ENCODE results near the gene ABCC1.

The ABCC1 gene

DNA sequence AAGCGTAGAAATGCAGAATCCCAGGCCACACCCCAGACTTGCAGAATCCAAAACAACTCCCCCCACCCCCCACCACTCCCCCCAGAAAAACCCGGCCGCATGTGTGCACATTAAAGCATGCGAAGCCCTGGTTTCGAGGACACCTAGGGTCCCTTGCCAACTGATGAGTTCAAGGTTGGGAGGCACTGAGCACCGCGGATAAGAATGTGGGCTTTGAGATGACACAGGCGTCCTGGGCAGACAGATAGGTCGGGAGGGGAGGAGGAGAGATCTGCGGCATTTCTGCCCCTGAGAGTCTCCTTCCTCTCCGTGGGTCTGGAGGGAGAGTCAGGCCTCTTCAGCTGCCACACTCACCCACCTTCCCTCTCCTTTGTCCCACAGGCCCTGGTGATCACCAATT is 98.3 kb downstream of the ABCC1 start:
- no peak for DNase-seq (ENCODE audit: low read depth in 3 of 3)

DNA sequence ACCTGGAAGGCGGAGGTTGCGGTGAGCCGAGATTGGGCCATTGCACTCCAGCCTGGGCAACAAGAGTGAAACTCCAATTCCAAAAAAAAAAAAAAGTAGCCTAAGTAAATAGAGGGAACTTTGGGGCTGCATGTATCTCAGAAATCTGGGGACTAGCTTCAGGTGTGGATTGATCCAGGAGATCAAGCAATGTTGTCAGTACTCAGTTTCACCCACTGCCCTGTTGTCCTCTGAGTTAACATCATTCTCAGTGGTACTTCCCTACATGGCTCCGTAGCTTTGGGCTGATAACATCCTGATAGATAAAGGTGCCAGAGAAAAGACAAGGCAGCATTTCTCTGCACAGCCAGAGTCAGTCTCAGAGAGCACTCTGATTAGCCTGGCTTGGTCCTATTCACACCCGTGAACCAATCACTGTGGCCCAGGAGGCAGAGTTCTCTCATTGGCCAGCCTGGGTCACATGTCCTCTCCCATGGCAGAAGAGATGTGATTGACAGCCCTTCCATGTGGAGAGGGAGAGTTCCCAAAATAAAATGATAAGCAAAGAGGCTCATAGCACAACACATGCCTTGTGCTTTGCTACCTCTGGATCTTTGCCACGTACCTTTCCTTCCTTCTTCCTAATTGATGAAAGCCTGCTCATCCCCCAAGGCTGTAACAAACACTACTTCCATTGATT is 99.6 kb downstream of the ABCC1 start:
- DNase-seq (ENCODE audit: low read depth in 3 of 3): no peak

DNA sequence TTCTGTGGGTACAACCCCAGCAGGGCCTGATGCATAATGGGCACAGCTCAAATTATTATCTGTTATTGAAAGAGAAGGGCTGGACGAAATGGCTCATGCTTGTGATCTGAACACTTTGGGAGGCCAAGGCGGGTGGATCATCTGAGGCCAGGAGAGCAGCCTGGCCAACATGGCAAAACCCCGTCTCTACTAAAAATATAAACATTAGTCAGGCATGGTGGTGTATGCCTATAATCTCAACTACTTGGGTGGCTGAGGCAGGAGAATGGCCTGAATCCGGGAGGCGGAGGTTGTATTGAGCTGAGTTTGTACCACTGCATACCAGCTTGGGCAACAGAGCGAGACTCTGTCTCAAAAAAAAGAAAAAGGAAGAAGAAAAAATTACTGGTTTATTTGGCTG is 100.7 kb downstream of the ABCC1 start:
- no peak for DNase-seq (ENCODE audit: low read depth in 3 of 3)

DNA sequence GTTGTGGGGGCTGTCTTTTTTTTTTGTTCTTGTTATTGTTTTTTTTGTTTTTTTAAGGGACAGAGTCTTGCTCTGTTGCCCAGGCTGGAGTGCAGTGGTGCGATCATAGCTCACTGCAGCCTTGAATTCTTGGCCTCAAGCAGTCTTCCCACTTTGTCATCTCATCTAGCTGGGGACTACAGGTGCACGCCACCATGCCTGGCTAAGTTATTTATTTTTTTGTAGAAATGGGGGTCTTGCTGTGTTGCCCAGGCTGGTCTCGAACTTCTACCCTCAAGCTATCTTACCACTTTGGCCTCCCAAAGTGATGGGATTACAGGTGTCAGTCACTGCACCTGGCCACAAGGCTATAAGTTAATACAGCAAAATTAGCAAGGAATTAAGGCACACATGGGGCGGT is 101.7 kb downstream of the ABCC1 start:
- DNase-seq (ENCODE audit: low read depth in 3 of 3): no peak

DNA sequence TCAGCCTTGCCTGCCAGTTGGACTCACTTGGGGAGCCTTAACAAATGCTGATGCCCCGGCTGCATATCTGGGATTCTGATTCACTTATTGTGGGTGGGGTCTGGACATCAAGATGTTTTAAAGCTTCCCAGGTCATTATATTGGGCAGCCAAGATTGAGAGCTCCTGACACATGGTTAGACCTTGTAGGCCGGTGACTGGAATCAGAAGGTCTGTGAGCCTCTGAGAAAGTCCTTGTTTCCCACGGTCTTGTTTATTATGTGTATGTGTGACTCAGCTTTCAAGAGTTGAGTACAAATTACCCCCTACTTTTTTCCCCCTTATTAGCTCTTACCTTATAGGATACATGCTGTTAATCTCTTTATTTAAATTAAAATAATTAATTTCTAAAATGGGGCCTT is 103.5 kb downstream of the ABCC1 start:
- no peak for DNase-seq (ENCODE audit: low read depth in 3 of 3)

DNA sequence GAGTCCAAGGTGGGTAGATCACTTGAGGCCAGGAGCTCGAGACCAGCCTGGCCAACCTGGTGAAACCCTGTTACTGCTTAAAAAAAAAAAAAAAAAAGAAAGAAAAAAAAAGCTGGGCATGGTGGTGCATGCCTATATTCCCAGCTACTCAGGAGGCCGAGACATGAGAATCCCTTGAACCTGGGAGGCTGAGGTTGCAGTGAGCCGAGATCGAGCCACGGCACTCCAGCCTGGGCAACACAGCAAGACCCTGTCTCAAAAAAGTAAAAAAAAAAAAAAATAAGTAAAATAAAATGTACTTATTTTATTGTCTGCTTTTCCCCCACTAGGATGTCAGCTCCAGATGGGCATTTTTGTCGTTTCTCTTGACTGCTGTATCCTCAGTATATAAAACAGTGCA is 107.7 kb downstream of the ABCC1 start:
- DNase-seq (ENCODE audit: low read depth in 3 of 3): no peak

DNA sequence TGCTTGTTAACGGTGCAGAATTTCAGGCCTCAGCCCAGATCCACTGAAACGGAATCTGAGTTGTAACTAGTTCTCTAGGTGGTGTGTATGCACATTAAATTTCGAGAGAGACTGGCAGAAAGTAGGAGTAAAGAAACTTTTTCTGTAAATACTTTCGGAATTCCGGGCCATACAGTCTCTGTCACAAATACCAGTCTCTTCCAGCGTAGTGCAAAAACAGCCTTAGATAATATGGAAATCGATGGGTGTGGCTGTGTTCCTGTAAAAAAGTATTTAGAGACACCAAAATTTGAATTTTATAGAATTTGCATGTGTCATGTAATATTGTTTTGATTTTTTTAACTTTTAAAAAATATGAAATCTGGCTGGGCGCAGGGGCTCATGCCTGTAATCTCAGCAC is 109.7 kb downstream of the ABCC1 start:
- DNase-seq (ENCODE audit: low read depth in 3 of 3): no peak

DNA sequence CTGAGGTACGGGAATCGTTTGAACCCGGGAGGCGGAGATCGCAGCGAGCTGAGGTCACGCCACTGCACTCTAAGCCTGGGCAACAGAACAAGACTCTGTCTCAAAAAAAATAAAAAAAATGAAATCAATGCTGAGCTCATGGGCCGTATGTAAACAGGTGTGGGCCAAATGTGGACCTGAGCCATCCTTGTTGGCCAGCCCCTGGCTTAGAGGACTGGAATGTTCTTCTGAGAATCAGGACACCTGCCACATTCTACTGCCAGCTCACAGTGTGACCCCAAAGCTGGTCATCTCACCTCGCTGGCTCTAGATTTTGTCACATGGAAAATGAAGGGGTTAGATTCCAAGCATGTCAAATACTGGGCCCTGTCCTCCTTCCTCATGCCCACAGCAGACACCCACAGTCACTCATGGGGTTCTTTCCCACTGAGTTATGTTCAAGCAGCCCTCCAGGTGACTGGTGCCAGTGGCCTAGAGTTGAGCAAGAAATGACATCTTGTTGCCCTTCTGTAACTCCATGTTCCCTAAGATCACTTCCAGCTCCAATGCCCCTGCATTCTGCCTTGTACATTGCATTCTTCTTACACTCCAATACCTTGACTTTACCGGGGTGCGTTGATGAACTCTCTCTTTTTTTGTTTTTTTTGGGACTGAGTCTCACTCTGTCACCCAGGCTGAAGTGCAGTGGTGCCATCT is 110.6 kb downstream of the ABCC1 start:
- no peak for DNase-seq (ENCODE audit: low read depth in 3 of 3)

DNA sequence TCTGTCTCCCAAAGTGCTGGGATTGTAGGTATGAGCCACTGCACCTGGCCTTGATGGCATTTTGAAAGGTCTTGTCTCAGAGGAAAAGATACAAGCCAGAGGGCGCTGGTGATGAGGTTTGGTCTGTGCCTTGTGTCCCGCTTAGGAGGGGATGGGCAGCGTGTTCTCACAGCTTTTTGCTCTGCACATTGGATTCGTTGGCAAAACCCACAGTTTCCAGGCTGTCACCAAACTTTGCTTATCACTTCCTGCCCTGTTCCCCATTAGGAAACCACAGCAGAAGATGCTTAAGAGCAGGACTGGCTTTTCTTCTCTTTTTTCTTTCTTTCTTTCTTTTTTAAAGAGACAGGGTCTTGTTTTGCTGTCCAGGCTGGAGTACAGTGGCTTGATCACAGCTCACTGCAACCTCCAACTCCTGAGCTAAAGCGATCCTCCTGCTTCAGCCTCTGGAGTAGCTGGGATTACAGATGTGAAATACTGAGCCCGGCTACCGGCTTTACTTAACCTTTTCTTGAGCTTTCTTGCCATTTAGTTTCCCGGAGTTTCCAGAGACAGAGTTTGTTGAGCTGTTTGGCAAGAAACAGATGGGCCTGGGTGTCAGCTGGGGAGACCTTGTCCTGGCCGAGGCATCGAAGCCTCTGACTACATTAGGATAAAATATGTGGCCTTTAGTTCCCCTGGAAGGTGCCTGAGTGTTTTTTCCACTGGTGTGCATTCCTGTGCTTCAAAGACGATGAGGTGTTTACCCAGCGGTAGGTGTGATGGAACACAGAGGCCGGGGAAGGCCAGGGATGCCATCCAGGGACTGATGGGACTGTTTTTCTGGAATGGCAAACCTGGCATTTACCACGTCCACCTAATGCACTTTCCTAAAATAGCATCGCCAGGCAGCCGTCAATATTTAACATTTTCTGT is 112.9 kb downstream of the ABCC1 start:
- DNase-seq (ENCODE audit: low read depth in 3 of 3): no peak

DNA sequence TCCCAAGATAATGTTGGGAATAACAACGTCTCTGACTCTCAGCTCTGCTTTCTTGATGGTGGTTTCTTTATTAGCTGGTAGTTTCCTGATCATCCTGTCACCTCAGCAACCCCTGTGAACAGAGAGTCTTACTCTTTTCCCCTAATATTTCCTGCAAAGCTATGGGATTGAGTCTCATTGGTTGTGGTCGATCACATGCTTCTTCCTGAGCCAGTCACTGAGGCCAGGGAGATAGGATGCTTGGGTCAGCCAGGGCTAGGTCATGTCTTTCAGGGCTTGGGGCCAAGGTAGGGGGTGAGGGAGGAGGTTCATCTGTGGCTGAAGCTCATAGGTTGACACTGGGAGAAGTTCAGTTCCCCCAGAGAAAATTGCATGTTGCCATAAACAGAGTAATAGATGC is 114.3 kb downstream of the ABCC1 start:
- no peak for DNase-seq (ENCODE audit: low read depth in 3 of 3)

DNA sequence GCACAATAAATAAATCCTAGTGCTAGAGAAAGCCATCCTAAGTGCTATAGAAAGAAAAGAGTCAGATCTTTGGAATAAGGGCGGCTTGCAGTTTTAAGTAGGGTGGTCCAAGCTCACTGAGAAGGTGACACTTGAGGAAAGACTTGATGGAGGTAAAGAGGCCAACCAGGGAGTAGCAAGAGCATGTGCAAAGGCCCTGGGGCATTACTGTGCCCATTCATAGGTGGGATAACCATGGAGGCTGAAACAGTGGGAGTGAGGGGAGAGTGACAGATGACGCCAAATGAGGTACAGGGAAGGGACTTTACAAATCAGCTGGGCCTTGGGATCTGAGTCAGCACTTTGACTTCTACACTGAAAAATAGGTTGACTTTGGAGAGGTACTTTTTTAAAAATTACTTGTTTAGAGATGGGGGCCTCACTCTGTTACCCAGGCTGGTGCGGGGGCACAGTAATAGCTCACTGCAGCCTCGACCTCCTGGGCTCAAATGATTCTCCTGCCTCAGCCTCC is 115.5 kb downstream of the ABCC1 start:
- no peak for DNase-seq (ENCODE audit: low read depth in 3 of 3)

DNA sequence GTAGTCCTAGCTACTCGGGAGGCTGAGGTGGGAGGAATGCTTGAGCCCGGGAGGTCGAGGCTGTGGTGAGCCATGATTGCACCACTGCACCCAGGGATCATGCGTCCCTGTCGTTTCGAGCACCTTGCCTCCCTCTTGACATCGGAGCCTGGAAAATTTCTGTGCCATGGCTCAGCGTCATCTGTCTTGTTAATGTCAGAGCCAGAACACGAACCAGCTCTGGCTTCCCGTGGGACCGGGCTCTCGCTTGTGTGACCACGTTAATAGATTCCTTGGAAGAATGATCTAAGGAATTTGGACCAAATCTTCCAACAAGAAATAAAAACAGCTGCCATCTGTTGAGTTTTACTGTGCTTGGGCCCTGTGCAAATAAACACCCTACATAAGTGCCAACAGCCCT is 117.7 kb downstream of the ABCC1 start:
- no peak for DNase-seq (ENCODE audit: low read depth in 3 of 3)

DNA sequence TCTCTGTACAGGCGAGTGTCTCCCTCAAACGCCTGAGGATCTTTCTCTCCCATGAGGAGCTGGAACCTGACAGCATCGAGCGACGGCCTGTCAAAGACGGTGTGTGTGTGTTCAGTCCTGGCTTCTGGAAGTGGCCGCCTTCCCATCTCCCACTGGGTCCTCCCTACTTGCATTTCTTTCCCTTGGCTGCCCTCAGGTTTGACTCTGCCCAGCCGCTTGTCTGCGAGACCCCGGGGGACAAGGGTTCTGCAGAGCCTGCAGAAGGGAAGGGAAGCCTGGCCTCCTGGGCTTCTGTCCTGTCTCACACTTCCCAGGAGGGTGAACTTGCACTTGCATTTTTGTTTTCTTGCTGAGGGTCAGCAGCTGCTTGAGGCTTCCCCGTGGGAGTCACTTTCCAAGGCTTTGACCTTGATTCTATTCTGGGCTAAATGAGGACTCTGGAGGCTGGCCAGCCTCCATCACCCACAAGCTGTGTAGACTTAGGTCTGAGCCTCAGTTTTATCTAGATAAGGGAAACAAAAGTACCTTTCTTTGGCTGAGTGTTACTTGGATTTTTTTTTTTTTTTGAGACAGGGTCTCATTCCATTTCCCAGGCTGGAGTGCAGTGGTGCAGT is 122.3 kb downstream of the ABCC1 start:
- no peak for DNase-seq (ENCODE audit: low read depth in 3 of 3)

DNA sequence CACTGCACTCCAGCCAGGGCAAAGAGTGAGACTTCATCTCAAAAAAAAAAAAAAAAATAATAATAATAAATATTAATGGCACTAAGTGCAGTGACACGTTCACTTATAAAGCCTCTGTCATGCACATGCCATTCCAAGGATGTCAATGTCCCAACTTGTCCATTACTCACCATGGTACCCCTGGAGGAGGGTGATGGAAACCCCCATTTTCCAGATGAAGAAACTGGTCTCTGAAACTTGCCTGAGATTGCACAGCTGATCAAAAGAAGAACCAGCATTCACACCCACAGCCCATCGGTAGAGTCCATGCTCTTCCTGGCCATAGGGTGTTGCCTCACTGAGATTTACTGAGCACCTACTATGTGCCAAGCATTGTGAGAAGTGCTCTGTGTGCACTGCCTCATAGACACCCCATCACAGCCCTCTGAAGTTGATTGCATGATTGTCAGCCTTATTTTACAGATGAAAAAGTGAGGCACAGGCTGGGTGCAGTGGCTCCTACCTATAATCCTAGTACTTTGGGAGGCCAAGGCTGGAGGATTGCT is 123.7 kb downstream of the ABCC1 start:
- DNase-seq (ENCODE audit: low read depth in 3 of 3): no peak

DNA sequence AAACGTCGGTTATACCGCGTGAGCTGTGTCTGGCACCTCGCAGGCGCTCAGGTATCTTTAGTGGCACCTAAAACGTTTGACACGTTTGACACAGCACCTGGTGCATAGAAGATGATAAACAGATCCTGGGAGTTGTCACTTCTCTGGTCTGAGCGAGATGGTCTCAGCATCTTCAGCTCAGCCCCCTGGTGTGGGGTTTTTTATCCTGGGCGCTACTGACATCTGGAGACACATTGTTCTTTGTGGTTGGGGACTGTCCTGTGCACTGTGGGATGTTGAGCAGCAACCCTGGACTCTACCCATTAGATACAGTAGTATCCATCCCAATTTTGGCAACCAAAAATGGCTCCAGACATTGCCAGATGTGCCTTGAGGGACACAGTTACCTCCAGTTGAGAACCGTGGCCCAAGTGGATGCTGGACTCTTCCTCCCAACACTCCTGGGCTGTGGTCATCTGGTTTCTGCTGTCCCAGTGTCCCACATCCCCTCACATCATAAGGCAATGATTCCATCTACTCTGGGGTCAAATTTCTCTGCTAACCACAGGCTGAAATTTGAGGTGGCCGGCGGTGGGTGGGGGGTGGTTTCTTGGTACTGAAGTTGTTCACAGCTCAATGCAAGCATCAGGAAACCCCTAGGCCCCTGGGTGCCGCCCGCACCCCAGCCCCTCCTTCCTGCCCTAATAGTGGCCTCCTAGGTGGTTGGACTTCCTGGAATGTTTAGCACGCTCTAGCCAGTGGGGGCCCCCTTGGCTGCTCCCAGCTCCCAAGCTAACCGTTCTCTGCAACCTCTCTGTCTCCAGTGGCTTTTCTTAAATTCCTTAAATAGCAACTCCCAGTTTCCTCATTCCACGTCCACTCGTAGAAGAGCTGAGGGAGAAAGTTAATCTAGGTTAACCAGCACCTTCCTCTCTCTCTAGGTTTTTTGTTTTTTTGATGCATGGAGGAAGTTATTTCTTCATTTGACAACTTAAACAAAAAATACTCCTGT is 124.8 kb downstream of the ABCC1 start:
- DNase-seq (ENCODE audit: low read depth in 3 of 3): no peak

DNA sequence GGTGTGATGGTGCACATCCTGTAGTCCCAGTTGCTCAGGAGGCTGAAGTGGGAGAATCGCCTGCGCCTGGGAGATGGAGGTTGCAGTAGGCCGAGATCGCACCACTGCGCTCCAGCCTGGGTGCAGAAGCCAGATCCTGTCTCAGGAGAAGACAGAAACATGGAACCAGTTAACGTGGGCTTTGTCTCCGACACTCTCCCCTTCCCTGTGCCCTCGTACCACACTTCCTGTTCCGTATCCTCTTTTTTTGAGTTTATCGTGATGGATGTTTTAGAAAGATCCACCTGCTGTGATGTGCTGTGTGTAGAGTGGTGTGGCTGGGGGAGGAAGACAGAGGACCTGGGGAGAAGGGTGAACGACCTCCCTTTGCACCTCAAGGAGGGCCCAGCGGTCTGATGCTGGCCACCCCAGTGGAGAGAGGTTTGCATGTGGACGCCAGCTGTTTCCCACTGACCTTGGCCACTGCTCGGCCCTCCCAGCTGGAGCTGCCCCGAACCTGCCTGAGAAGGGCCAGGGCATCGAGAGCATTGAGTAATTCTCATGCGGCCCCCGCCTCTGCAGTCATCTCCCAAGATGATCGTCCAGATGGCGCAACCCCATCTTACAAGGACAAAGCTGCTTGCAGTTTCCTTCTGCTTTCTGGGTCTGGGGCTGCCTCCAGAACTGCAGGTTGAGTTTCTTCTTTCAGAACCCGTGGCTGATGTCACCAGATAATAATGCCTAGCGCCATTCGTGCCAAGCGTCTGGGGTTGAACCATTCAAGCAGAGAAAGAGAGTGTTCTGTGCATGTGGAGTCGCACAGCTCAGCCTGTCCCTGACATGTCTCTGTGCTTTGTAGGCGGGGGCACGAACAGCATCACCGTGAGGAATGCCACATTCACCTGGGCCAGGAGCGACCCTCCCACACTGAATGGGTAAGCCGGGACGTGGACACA is 126.3 kb downstream of the ABCC1 start:
- DNase-seq (ENCODE audit: low read depth in 3 of 3): no peak

DNA sequence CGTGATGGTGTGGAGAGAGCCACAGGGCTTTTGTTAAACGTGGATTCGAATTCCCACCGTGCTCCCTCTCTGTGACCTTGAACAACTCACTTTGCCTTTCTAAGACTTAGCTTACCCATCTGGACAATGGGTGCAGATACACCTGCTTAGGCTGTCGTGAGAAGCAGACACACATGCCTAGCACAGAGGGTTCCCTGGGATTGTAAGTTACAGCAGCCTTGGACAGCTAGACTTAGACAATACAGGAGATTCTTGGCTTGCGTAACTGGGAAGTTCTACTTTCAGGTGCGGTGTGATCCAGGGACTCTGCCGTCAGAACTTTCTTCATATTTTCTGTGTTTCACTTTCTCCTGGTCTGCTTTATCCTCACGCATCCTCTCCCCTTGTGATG is 127.0 kb downstream of the ABCC1 start:
- no peak for DNase-seq (ENCODE audit: low read depth in 3 of 3)

DNA sequence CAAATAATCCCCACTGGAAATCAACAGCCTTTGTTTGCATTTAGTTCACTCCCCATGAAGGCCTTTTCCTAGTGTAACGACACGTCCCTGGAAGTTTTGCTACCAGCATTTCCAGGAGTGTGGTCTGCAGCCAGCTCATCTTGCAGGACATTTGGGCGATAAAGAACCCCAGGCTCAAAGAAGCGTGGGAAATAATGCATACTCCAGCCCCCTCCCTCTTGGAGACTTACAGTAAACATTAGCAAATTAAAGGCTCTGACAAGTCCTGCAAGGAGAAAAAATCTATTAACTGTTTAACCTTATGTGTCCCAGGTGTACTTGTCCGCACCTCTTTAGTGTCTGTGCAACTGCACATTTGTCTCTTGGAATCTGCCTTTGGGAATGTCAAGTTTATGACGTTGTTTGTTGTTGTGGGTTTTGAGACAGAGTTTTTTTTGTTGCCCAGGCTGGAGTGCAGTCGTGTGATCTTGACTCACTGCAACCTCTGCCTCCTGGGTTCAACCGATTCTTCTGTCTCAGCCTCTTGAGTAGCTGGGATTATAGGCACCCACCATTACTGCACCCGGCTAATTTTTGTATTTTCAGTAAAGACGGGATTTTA is 131.1 kb downstream of the ABCC1 start:
- DNase-seq (ENCODE audit: low read depth in 3 of 3): no peak

DNA sequence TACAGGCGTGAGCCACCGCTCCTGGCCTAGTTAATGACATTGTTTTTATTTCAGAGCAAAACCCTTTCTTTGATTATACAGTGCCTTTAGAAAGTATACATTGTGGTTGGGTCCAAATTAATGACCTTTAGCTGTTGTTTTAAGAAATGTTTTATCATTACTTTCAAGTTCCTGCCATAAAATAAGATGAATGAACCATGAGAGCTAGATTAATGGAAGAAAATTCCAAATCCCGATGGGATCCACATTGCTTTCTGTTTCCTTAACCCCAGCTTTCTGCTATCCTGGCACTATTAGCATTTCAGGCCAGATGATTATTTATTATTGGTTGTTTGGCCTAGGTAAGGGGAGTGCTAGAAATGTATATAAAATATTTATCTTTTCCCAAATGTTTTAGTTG is 131.7 kb downstream of the ABCC1 start:
- DNase-seq (ENCODE audit: low read depth in 3 of 3): no peak

Measured in stimulated activated CD4-positive, alpha-beta T cell treated with anti-CD3 and anti-CD28 coated beads, TNF-alpha, amount 100 ng/mL, for 24 hours (primary cell).